GM18526 (cell line): ENCODE data around the gene REX1BD.

ENCODE experiments used
- POLR2A ChIP-seq: IDR thresholded peaks from 3 replicates; pipeline ENCODE4 v1.6.1; 2011; ENCODE audit not compliant: insufficient read length; ENCODE audit errors: extremely low read depth

REX1BD gene

GRCh38 chr19:18618236-18618635, 29.6 kb downstream of the REX1BD start:
- TF ChIP-seq POLR2A: no peak

DNA sequence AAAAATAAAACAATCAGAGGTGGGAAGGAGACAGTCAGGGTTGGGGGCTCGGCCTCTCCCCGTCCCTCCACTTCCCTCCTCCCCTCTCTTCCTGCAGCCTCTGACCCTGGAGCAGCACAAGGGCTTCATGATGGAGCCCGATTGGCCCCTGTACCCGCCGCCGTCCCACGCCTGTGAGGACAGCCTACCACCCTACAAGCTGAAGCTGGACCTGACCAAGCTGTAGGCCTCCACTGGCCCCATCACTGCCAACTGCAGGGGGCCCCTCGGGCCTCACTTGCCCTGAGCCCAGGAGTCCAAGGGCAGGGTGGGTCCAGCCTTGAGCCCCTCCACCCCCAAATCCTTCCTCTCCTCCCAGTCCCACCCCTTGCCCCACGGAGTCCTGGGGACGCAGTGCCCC, 31.7 kb downstream of the REX1BD start:
- no peak for TF ChIP-seq POLR2A

- TF ChIP-seq POLR2A: no peak
Observed at GRCh38 chr19:18620902-18621301, 32.3 kb downstream of the REX1BD start.

DNA sequence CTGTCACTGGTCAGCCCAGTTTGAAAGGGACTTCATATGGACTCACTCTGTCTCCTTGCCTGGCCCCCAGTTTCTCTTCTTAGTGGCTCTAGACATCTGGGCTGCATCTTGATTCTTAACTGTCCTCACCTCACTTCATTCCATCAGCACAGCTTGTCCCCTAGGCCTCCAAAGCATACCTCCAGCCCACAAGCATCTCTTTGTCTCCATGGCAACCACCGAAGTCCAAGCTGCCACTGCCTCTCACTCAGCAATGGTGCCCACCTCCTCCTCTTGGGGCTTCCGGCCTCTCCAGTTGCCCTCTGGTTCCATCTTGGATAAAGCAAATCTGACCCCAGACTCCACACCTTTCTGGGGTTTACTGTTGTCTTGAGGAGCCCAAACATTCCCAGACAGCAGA, 38.3 kb downstream of the REX1BD start:
- no peak for TF ChIP-seq POLR2A

DNA sequence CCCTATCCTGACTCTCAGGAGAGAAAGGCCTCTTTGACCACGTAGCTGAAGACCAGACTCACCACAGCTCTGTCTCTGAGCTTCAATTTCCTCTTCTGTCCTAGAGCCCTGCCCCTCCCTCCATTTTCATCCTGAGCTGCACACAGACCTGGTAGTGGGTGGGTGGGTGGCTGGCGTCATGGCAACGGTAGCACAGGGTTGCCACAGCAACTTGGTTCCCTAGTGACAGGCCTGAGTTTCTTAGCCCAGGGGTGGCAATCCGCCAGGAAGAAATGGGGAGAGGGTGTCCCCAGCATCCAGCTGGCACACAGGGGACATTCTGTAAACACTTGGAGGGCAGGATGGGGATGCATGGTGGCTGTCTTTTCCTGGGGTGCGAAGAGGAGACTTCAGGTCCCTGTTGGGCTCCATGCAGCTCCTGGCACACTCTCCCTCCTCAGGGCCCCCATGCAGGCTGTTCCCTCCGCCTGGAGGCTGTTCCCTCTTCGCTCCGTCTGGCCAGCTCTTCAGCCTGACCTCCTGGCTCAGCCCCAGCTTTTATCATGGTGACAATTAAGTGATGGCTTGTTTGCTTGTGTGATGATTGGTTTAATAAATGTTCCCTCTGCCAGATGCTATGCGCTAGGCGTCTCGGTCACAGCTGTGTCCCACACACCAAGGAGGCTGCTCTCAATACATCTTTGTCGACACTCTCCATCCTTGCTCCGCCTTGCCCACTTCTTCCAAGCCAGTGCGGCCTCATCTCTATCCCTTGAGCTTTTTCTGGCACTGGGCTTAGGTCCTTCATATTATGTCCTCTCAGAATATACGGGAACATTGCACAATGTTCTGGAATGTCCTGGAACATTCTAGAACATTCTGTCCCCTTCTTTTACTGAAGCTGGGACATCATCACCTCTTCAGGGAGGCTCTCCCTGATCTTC, 40.8 kb downstream of the REX1BD start:
- no peak for TF ChIP-seq POLR2A

- no peak for TF ChIP-seq POLR2A
Observed at GRCh38 chr19:18633321-18633720, 44.7 kb downstream of the REX1BD start.

DNA sequence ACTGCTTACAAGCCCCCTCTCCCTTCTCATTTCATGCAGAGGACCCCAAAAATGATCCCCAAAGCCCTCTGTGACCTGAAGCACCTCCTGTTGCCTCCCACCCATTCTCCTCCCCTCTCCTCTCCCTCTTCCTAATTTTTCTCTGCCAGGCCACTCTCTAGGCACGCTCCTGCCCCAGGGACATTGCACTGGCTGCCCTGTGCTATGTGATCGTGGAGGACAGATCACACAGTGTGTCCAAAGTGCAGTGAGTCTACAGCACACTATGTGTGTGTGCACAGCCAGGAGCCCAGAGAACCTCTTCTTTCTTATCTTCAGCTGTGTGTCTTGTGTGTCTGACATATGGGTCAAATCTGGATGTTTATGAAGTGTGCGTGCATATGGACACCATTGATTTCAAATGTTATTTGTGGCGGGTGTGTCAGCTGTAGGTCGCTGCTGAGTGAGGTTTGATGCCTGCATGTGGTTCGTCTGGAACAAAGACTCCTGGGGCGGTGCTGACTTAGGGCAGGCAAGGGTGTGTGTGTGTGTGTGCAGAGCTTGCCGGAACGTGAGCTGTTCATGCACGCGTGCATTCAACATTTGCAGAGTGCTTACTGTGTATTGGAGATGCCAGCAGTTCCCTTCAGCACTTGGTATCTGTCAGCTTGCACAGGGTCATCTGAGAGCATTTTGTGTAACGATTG, 46.2 kb downstream of the REX1BD start:
- no peak for TF ChIP-seq POLR2A

DNA sequence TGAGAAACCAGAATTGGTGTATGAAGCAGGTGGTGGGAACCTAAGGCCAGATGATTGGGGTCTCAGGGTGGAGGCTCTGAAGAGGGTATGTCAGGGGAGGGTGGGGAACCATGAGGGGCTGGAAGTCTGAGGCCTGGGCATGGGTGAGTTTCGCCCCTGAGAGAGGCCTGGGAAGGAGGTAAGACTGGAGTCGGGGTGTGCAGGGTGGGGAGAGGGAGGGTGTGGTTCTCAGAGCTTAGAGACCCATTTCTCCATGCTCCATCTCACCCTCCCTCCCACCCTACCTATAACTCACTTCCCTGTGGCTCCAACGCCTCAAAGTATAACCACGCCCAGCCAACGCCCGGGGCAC, 47.2 kb downstream of the REX1BD start:
- TF ChIP-seq POLR2A: no peak

DNA sequence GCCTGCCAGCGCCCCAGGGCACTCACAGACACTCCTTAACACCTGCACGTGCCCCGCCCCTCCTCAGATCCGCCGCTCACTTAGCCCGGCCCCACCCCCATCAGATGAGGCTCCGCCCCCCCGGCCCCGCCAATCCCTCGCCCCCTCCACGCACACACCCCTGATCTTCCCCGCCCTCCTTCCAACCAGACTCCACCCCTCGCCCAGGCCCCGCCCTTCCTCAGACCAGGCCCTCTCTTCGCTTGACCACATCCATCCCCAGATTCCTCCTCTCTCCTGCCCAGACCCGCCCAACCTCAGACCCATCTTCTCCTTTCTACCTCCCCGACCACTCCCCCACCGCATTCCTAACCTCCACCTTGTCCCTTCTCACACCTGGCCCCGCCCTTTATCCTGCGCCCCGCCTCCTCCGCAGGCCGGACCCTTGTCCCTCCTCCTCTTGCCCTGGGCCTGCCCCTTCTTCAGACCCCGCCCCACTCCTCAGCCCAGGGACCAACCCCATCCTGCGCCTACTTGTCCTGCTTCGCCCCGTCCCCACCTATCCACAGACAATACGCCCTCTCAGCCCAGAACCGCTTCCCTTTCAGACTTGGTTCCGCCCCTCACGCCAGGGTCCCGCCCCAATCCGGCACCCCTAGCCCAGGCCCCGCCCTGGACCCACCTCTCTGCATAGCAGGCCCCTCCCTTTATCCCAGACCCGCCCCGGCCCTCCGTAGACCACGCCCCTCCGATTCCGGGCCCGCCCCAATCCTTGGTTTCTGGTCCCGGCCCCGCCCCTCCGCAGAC, 47.8 kb downstream of the REX1BD start:
- TF ChIP-seq POLR2A: no peak

DNA sequence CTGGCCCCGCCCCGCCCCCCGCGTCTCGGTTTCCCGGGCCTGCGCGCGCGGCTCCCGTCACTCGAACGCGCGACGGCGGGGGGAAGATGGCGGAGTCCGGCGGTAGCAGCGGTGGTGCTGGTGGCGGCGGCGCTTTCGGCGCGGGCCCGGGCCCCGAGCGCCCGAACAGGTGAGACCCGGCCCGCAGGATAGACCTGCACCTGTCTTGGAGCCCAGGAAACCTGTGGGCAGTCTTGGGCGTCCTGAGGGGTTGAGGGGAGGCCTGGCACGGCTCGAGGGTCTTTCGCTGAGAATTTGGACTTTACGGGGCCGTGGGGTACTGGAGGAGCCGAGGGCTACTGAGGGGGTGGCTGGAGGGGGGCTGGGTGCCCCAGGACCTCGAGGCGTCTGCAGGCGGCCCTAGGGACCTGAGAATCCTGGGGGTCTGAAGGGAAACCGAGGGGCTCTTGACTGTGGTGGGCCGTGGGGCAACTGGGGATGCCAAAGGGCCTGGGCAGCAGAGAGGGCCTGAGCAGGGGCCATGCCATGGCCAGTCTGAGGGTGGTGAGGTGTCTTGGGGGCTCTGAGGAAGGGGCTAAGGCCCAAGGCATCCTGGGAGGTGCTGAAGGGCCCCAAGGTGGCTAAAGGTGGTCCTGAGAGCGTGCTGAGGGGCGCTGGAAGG, 48.5 kb downstream of the REX1BD start, which contains the start of gene KLHL26:
TSS of gene KLHL26 (plus strand) at position 60 of the 661 bp plus-strand sequence. CDS start at position 87, 27 bp downstream.
- peak; percentile 73 for TF ChIP-seq POLR2A

DNA sequence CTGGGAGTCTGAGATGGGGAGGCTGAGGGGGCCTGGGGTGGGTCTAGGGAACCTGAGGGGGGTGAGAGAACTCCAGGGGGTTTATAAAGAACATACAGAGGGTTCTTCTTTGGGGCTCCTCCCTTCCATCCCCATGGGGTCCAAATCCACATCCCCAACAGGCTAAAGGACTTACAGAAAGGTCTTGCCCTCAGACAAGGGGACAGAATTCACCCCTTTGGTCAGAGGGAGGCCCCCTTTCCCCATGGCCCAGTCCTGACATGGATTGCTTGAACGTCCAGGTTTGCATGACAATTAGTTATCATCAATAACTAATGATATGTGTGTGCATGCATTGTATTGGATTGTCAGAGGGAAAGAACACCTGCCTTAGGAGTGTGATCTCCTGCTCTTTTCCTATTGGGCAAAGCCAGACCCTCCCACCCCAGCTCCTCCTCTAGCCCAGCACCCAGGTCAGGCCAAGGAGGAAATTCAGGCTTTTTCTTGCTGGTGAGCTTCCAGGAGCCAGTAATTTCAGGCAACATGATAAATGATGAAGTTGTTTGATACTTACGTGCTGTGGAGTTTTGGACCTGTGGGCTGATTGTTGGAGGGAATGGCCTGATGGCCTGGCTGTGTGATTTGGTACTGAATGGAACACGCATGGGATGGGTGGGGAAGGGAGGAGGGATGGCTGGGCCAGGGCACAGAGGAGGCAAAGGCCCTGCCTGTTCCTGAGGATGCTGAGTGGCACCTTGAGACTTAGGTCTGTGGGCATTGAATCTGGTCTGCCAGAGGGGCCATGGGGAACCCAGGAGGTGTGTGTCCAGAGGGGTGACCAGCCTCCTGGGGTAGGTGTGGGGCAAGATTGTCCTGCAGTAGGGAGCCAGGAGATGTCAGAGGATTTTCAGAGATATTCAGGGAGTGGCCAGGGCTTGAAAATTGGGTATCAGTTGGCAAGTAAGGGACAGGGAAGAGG, 49.4 kb downstream of the REX1BD start:
- no peak for TF ChIP-seq POLR2A

DNA sequence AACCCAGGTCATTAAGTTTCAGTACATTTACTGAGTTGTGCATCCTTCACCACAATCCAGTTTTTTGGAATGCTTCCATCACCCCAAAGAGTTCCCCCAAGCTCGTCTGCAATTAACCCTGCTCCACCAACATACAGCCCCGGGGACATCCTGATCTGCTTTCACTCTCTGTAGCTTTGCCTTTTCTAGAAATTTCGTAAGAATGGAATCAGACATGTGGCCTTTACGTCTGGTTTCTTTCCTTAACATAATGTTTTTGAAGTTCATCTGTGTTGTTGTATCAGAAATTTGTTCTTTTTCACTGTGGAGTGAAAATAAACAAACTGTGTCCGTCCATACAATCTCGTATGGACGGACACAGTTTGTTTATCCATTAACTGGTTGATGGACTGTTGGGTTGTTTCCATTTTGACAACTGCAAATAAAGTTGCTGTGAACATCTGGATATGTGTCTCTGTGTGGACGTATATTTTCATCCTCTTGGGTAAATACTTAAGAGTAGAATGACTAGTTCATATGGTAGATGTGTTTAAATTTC, 51.2 kb downstream of the REX1BD start:
- TF ChIP-seq POLR2A: no peak
